Brain pericyte (primary cell): ENCODE results near the gene MGAT1.

Experiments used
- DNase-seq: peaks from one replicate; pipeline ENCODE4 v3.0.0-alpha.2; 2012; ENCODE audit warnings: low read depth, low spot score

Gene MGAT1

GRCh38 chr5:180824630-180825476 lies 22.2 kb upstream of the MGAT1 start:
- no peak for DNase-seq

- no peak for DNase-seq
These were observed 21.5 kb upstream of the MGAT1 start for GRCh38 chr5:180823940-180824629.

- no peak for DNase-seq
These were observed 20.7 kb upstream of the MGAT1 start for GRCh38 chr5:180823346-180823745.

- DNase-seq: no peak
These were observed 18.9 kb upstream of the MGAT1 start for GRCh38 chr5:180821538-180821937.

- DNase-seq: no peak
These were observed 18.2 kb upstream of the MGAT1 start for GRCh38 chr5:180820788-180821321.

- DNase-seq: no peak
These were observed 16.2 kb upstream of the MGAT1 start for GRCh38 chr5:180818677-180819341.

GRCh38 chr5:180817893-180818674 lies 15.5 kb upstream of the MGAT1 start:
- DNase-seq: no peak

GRCh38 chr5:180816608-180817534 lies 14.3 kb upstream of the MGAT1 start:
- no peak for DNase-seq

- DNase-seq: no peak
These were observed 12.8 kb upstream of the MGAT1 start for GRCh38 chr5:180815293-180815917.

GRCh38 chr5:180813420-180813819 lies 10.8 kb upstream of the MGAT1 start:
- no peak for DNase-seq

- no peak for DNase-seq
These were observed 9.1 kb upstream of the MGAT1 start for GRCh38 chr5:180811623-180812124.

GRCh38 chr5:180810959-180811622 lies 8.5 kb upstream of the MGAT1 start:
- DNase-seq: no peak

- peak; percentile 86 for DNase-seq
These were observed 7.8 kb upstream of the MGAT1 start for GRCh38 chr5:180810210-180810958.

- peak; percentile 73 for DNase-seq
These were observed 7.0 kb upstream of the MGAT1 start for GRCh38 chr5:180809403-180810209.

GRCh38 chr5:180808461-180809000 lies 5.9 kb upstream of the MGAT1 start:
- no peak for DNase-seq

- no peak for DNase-seq
These were observed 5.2 kb upstream of the MGAT1 start for GRCh38 chr5:180807654-180808414.
